ENCODE data around the gene MGA.

Gene MGA

DNA sequence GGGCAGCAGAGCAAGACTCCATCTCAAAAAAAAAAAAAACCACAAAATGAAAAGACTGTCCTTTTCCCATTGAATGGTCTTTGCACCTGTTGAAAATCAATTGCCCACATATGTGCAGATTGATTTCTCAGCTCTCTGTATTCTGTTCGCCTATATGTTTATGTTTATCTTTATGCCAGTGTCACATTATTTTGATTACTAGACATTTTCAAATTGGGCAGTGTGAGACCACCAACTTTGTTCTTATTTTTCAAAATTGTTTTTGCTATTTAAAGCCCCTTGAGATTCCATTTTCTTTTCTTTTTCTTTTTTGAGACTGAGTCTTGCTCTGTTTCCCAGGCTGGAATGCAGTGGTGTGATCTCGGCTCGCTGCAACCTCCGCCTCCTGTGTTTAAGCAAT, 18.5 kb downstream of the MGA start:
- Histone ChIP-seq H3K4me1 (ENCODE audit: control insufficient read depth in 1 of 2, insufficient read depth in 1 of 2, low read depth in 1 of 2, low read length in 1 of 2) (no peaks in the 10 kb centered on the region), H3K9me3 (no peaks in the 10 kb centered on the region), H3K4me3 (ENCODE audit: low read depth in 1 of 2, low read length in 1 of 2) (no peak overlapping the region), H3K36me3 (no peaks in the 10 kb centered on the region), H3K27me3 (no peaks in the 10 kb centered on the region), H3K27ac (no peak overlapping the region)
- TF ChIP-seq CTCF (IDR thresholded peaks at IDR 0.05): no peak

DNA sequence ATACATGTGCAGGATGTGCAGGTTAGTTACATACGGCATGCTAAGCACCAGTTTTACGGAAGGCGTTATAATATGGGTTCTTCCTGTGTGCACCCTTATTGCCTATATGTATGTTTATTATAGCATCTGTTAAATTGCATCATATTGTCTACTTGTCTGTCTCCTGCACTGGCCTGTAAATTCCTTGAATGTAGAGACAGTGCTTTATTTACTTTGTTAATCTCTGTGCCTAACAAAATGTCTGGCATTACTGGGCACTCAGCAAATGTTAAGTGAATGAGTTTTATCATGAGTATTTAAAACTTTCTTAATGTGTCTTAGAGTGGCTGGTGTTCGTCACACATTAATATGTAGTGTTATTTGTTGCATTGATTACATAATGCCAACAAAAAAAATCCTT, 23.8 kb downstream of the MGA start:
- no peaks in the 10 kb centered on the region for H3K4me1 ChIP-seq (ENCODE audit: control insufficient read depth in 1 of 2, insufficient read depth in 1 of 2, low read depth in 1 of 2, low read length in 1 of 2)
- no peaks in the 10 kb centered on the region for H3K9me3 ChIP-seq
- H3K27ac ChIP-seq: no peak overlapping the region
- H3K4me3 ChIP-seq (ENCODE audit: low read depth in 1 of 2, low read length in 1 of 2): no peak overlapping the region
- no peaks in the 10 kb centered on the region for H3K27me3 ChIP-seq
- no peaks in the 10 kb centered on the region for H3K36me3 ChIP-seq
- TF ChIP-seq CTCF (IDR thresholded peaks at IDR 0.05): no peak

GRCh38 chr15:41688671-41689070, 28.5 kb downstream of the MGA start:
- Histone ChIP-seq H3K27me3 (no peaks in the 10 kb centered on the region), H3K9me3 (no peaks in the 10 kb centered on the region), H3K4me1 (ENCODE audit: control insufficient read depth in 1 of 2, insufficient read depth in 1 of 2, low read depth in 1 of 2, low read length in 1 of 2) (peaks cover 11 to 16% of the 10 kb centered on the region in 2 experiments), H3K4me3 (ENCODE audit: low read depth in 1 of 2, low read length in 1 of 2) (no peak overlapping the region), H3K36me3 (no peaks in the 10 kb centered on the region), H3K27ac (no peak overlapping the region)
- no peak for TF ChIP-seq CTCF (IDR thresholded peaks at IDR 0.05)

GRCh38 chr15:41689083-41689482, 28.9 kb downstream of the MGA start:
- H3K27ac ChIP-seq: no peak overlapping the region
- no peaks in the 10 kb centered on the region for H3K9me3 ChIP-seq
- H3K4me1 ChIP-seq (ENCODE audit: control insufficient read depth in 1 of 2, insufficient read depth in 1 of 2, low read depth in 1 of 2, low read length in 1 of 2): peaks cover 11 to 16% of the 10 kb centered on the region in 2 experiments
- TF ChIP-seq CTCF (IDR thresholded peaks at IDR 0.05): no peak
- no peaks in the 10 kb centered on the region for H3K27me3 ChIP-seq
- H3K4me3 ChIP-seq (ENCODE audit: low read depth in 1 of 2, low read length in 1 of 2): no peak overlapping the region
- H3K36me3 ChIP-seq: no peaks in the 10 kb centered on the region

- Histone ChIP-seq H3K4me3 (ENCODE audit: low read depth in 1 of 2, low read length in 1 of 2) (no peak overlapping the region), H3K4me1 (ENCODE audit: control insufficient read depth in 1 of 2, insufficient read depth in 1 of 2, low read depth in 1 of 2, low read length in 1 of 2) (peaks cover 11 to 16% of the 10 kb centered on the region in 2 experiments), H3K27me3 (no peaks in the 10 kb centered on the region), H3K36me3 (no peaks in the 10 kb centered on the region), H3K27ac (peak overlapping the region; percentile 14), H3K9me3 (no peaks in the 10 kb centered on the region)
- TF ChIP-seq CTCF (IDR thresholded peaks at IDR 0.05): no peak
Measured at GRCh38 chr15:41689834-41690233, 29.6 kb downstream of the MGA start.

- no peak for TF ChIP-seq CTCF (IDR thresholded peaks at IDR 0.05)
- peaks cover 15 to 19% of the 10 kb centered on the region in 2 experiments for H3K4me1 ChIP-seq (ENCODE audit: control insufficient read depth in 1 of 2, insufficient read depth in 1 of 2, low read depth in 1 of 2, low read length in 1 of 2)
- H3K36me3 ChIP-seq: no peaks in the 10 kb centered on the region
- no peaks in the 10 kb centered on the region for H3K9me3 ChIP-seq
- no peaks in the 10 kb centered on the region for H3K27me3 ChIP-seq
- no peak overlapping the region for H3K27ac ChIP-seq
- H3K4me3 ChIP-seq (ENCODE audit: low read depth in 1 of 2, low read length in 1 of 2): no peak overlapping the region
Measured at GRCh38 chr15:41690636-41691035, 30.4 kb downstream of the MGA start.

Measured in neutrophil (primary cell).